Gastrocnemius medialis (tissue), 4 donors: ENCODE results near the gene DDIT4.

Experiments
- CTCF ChIP-seq, 5 experiments: fragments of 450-650 bp in 3 of 5; fragments of 200-600 bp in 2 of 5; sonication (generic) in 2 of 5; IDR thresholded peaks in 4 of 5; conservative IDR thresholded peaks in 1 of 5; 1 replicate in 4 of 5; 2 replicates in 1 of 5; pipeline ENCODE4 v1.5.1; 2016 to 2019; ENCODE audit warnings: antibody characterized with exemption in 5 of 5, mild to moderate bottlenecking in 3 of 5, moderate library complexity in 3 of 5
- POLR2A ChIP-seq, 2 donors: fragments of 450-650 bp; IDR thresholded peaks; one replicate each; pipeline ENCODE4 v1.6.1; 2017; ENCODE audit warnings: antibody characterized with exemption in 2 of 2, mild to moderate bottlenecking in 2 of 2, moderate library complexity in 2 of 2

- no peak for TF ChIP-seq CTCF (IDR thresholded peaks at IDR 0.05 in 4 of 5, conservative IDR thresholded peaks at IDR 0.05 in 1 of 5)
- no peak for TF ChIP-seq POLR2A (IDR thresholded peaks at IDR 0.05)
These were observed 45.9 kb upstream of the DDIT4 start for GRCh38 chr10:72227826-72228225.
